ENCODE results near the gene PGC. TPM values are rescaled to one million over a fixed set of nuclear protein-coding genes. Genes with fewer than 3 reads are reported as not detected.

PGC gene
- total and polyA plus RNA-seq, 2 of the 8 experiments (the other 6 are each of a cell fraction or from before 2014, with no cell fraction given), result 0.09 TPM; not detected in 1

GRCh38 chr6:41771058-41771983 is 24.1 kb upstream of the PGC start (continued):
- TF ChIP-seq HDAC2 (IDR thresholded peaks at IDR 0.05; ENCODE audit: borderline replicate concordance in 1 of 2, low read depth in 2 of 2, low read length in 2 of 2) (no peak), CHD2 (IDR thresholded peaks at IDR 0.05; ENCODE audit: low read length) (no peak), USF2 (IDR thresholded peaks at IDR 0.05; ENCODE audit: low read length) (no peak), BACH1 (IDR thresholded peaks at IDR 0.05; ENCODE audit: low read length) (no peak), POU5F1 (IDR thresholded peaks at IDR 0.05; ENCODE audit: low read depth, low read length) (no peak)

Data from H1 (cell line).